Uterus (tissue), 4 donors: ENCODE data around the gene TTC23. TPM values are rescaled to one million over a fixed set of nuclear protein-coding genes. Genes with fewer than 3 reads are reported as not detected.

Experiments used
- DNase-seq, 2 donors: peaks; one replicate each; pipeline ENCODE4 v3.0.0-alpha.2; 2019 to 2020
- H3K27ac ChIP-seq, 2 donors: fragments of 200-600 bp; sonication (generic); 1 replicate in 1 of 2; 2 replicates in 1 of 2; pipeline ENCODE4 v1.5.1; 2016 to 2018
- H3K27me3 ChIP-seq, 2 donors: fragments of 200-600 bp; sonication (generic); one replicate each; pipeline ENCODE4 v1.5.1; 2018 to 2019; ENCODE audit warnings: control low read depth in 1 of 2
- H3K36me3 ChIP-seq, 2 donors: fragments of 200-600 bp; sonication (generic); one replicate each; pipeline ENCODE4 v1.5.1; 2019; ENCODE audit warnings: control low read depth in 1 of 2
- H3K4me1 ChIP-seq, 2 donors: fragments of 200-600 bp; sonication (generic); one replicate each; pipeline ENCODE4 v1.5.1; 2018 to 2019; ENCODE audit warnings: control low read depth in 1 of 2
- H3K4me3 ChIP-seq, 2 donors: fragments of 200-600 bp; sonication (generic); 1 replicate in 1 of 2; 2 replicates in 1 of 2; pipeline ENCODE4 v1.5.1; 2018 to 2019; ENCODE audit warnings: mild to moderate bottlenecking in 1 of 2
- H3K9me3 ChIP-seq, 2 donors: fragments of 200-600 bp; sonication (generic); one replicate each; pipeline ENCODE4 v1.5.1; 2019; ENCODE audit warnings: control low read depth in 1 of 2
- CTCF ChIP-seq, 4 experiments: fragments of 200-600 bp in 2 of 4; fragments of 450-650 bp in 2 of 4; sonication (generic) in 2 of 4; IDR thresholded peaks; one replicate each; pipeline ENCODE4 v1.5.1; 2016 to 2019; ENCODE audit warnings: antibody characterized with exemption in 4 of 4, mild to moderate bottlenecking in 2 of 4, moderate library complexity in 1 of 4
- POLR2A ChIP-seq, 2 donors: fragments of 450-650 bp; IDR thresholded peaks; one replicate each; pipeline ENCODE4 v1.6.1; 2016; ENCODE audit warnings: antibody characterized with exemption in 2 of 2, mild to moderate bottlenecking in 1 of 2, moderate library complexity in 1 of 2
- intact Hi-C: fragments of 100-400 bp; cut with DNase I; formaldehyde crosslinking; loops from one replicate; pipeline ENCODE4 v1.15.1; 2023; ENCODE audit warnings: low total_unique reads
- total RNA-seq, 4 donors: library from RNA; depleted of rRNA in 3 of 4; stranded (reverse); fragments of >200 nt in 3 of 4; gene quantifications; one replicate each; pipeline versions ENCODE4 v1.1.0 to v1.2.4, GENCODE V29; 2014 to 2023
- donor health status: DM: yes; HTN: yes; CAD: no.

TTC23 gene
- total RNA-seq, 4 donors from 2014 or later = 10.0 to 54.1 (median 31.0) TPM

GRCh38 chr15:99153026-99153535 is 96.3 kb downstream of the TTC23 start:
- no peaks in the 10 kb centered on the region for H3K9me3 ChIP-seq
- H3K36me3 ChIP-seq = no peaks in the 10 kb centered on the region
- intact Hi-C loops = no loop called here
- no peak overlapping the region for H3K4me3 ChIP-seq
- H3K27ac ChIP-seq = no peak overlapping the region
- H3K27me3 ChIP-seq = no peaks in the 10 kb centered on the region
- H3K4me1 ChIP-seq = no peaks in the 10 kb centered on the region
- no peak for TF ChIP-seq CTCF (IDR thresholded peaks at IDR 0.05)
- TF ChIP-seq POLR2A (IDR thresholded peaks at IDR 0.05) = no peak
- no peak for DNase-seq

DNA sequence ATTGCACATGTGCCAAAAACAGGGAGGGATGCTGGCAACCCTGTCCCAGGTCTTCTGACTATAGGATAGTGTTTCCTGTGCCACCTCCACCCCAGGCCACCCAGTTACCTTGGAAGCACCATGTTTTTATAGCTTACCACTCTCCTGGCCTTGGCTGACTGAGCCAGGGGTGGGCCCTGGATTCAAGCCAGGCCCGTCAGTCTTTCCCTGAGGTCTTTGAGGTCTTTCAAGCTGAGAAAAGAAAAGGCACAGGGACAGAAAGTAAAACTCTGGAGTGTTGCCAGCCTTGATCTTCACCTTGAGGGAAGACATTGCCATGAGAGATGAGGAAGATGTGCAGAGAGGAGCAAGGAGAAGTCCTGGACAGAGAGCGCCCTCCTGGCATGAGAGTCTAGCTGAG is 98.2 kb downstream of the TTC23 start:
- TF ChIP-seq POLR2A (IDR thresholded peaks at IDR 0.05) (no peak), CTCF (IDR thresholded peaks at IDR 0.05) (no peak)
- no peak overlapping the region for H3K4me3 ChIP-seq
- no peaks in the 10 kb centered on the region for H3K27me3 ChIP-seq
- intact Hi-C loops = no loop called here
- H3K27ac ChIP-seq = no peak overlapping the region
- H3K4me1 ChIP-seq = no peaks in the 10 kb centered on the region
- DNase-seq = no peak
- no peaks in the 10 kb centered on the region for H3K9me3 ChIP-seq
- no peaks in the 10 kb centered on the region for H3K36me3 ChIP-seq

- TF ChIP-seq CTCF (IDR thresholded peaks at IDR 0.05) (no peak), POLR2A (IDR thresholded peaks at IDR 0.05) (no peak)
- H3K9me3 ChIP-seq = no peaks in the 10 kb centered on the region
- DNase-seq = no peak
- intact Hi-C loops = no loop called here
- no peak overlapping the region for H3K4me3 ChIP-seq
- no peaks in the 10 kb centered on the region for H3K36me3 ChIP-seq
- H3K4me1 ChIP-seq = no peaks in the 10 kb centered on the region
- no peak overlapping the region for H3K27ac ChIP-seq
- no peaks in the 10 kb centered on the region for H3K27me3 ChIP-seq
Observed at GRCh38 chr15:99149366-99149765, 100.0 kb downstream of the TTC23 start.

DNA sequence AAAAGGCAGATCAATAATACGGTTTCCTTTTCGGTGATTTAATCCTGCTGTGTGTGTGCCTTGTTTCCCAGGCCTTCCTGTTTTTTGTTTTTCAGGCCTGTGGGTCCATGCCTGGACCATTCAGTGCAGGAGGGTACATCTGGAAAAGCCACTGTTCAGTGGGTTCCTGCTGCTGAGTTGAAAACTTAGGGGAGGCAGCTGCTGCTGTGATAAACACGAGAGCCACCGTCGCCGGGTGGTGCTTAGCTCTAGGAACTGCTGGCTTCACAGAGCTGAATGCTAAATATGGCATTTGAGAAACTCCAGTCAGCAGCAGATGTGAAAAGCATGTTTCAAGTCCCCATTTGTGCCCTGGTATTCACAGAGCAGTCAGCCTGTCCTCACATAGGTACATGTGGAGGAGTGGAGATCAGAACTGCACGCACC is 100.5 kb downstream of the TTC23 start:
- H3K27me3 ChIP-seq = no peaks in the 10 kb centered on the region
- H3K4me3 ChIP-seq = no peak overlapping the region
- intact Hi-C loops = no loop called here
- DNase-seq = no peak
- H3K36me3 ChIP-seq = no peaks in the 10 kb centered on the region
- no peak overlapping the region for H3K27ac ChIP-seq
- H3K4me1 ChIP-seq = peaks cover 0 to under 1% of the 10 kb centered on the region in 2 donors
- TF ChIP-seq CTCF (IDR thresholded peaks at IDR 0.05) (no peak), POLR2A (IDR thresholded peaks at IDR 0.05) (no peak)
- no peaks in the 10 kb centered on the region for H3K9me3 ChIP-seq

DNA sequence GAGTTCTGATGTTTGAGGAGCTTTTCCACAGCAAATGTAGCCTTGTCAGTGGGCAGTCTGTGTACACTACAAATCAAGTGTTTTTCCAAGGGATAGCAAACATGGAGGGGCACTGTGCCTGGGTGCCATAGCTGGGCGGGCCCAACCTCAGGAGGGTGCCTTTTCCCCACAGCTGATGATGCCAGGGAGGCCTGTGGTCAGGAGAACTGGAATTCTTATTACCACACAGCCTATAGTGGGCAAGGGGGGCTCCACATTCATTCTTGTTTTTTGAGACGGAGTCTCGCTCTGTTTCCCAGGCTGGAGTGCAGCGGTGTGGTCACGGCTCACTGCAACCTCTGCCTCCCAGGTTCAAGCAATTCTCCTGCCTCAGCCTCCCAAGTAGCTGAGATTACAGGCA is 102.7 kb downstream of the TTC23 start:
- DNase-seq = no peak
- intact Hi-C loops = no loop called here
- TF ChIP-seq POLR2A (IDR thresholded peaks at IDR 0.05) = no peak
- TF ChIP-seq CTCF (IDR thresholded peaks at IDR 0.05) = no peak
- Histone ChIP-seq H3K4me3 (no peak overlapping the region), H3K27ac (no peak overlapping the region), H3K9me3 (no peaks in the 10 kb centered on the region), H3K4me1 (peaks cover 0 to 4% of the 10 kb centered on the region in 2 donors), H3K27me3 (no peaks in the 10 kb centered on the region), H3K36me3 (no peaks in the 10 kb centered on the region)
